Measurements from ENCODE around the gene CDC73.

DNA sequence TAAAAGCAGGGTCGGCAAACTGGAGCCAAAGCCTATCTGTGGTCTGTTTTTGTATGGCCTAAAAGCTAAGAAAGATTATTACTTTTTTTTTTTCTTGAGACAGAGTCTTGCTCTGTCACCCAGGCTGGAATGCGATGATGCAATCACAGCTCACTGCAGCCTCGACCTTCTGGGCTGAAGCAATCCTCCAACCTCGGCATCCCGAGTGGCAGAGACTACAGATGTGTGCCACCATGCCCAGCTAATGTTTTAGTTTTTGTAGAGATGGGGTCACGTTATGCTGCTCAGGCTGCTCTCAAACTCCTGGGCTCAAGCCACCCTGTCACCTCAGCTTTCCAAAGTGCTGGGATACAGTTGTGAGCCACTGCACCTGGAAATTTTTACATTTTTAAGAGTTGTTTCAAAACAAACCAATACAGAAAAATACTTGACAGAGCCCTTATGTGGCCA, 10.2 kb upstream of the CDC73 start:
- TF ChIP-seq, protein P1, sequence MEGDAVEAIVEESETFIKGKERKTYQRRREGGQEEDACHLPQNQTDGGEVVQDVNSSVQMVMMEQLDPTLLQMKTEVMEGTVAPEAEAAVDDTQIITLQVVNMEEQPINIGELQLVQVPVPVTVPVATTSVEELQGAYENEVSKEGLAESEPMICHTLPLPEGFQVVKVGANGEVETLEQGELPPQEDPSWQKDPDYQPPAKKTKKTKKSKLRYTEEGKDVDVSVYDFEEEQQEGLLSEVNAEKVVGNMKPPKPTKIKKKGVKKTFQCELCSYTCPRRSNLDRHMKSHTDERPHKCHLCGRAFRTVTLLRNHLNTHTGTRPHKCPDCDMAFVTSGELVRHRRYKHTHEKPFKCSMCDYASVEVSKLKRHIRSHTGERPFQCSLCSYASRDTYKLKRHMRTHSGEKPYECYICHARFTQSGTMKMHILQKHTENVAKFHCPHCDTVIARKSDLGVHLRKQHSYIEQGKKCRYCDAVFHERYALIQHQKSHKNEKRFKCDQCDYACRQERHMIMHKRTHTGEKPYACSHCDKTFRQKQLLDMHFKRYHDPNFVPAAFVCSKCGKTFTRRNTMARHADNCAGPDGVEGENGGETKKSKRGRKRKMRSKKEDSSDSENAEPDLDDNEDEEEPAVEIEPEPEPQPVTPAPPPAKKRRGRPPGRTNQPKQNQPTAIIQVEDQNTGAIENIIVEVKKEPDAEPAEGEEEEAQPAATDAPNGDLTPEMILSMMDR (IDR thresholded peaks at IDR 0.05; ENCODE audit: insufficient read depth, low read length, poor library complexity, severe bottlenecking): no peak
- TF ChIP-seq EZH2phosphoT487 (conservative IDR thresholded peaks at IDR 0.05; ENCODE audit: low read length): no peak

Measured in SU-DHL-6 (cell line).